GM12878 (cell line): ENCODE measurements around the gene LARGE1. TPM values are rescaled to one million over a fixed set of nuclear protein-coding genes. Genes with fewer than 3 reads are reported as not detected.

Experiments used
- ATAC-seq: fragments of 200-7000 bp; cut with Tn5 transposase; 3 replicates; pipeline ENCODE4 v1.9.1; 2020; ENCODE audit warnings: mild to moderate bottlenecking, moderate library complexity
- BruUV-seq: library from RNA; stranded (reverse); fragments of 400-500 nt; replicated peaks from 2 replicates; lab custom pipeline; 2021; lab: Mats Ljungman, UMichigan
- CTCF ChIA-PET: fragments of 300-600 bp; sonication (Branson Sonifier 250); formaldehyde crosslinking; extraction: SDS; loops from one replicate; lab custom pipeline; 2021; ENCODE audit warnings: inconsistent platforms; lab: Yijun Ruan, JAX
- POLR2A ChIA-PET: fragments of 350-600 bp; formaldehyde crosslinking; extraction: SDS; loops from one replicate; lab custom pipeline; 2021; ENCODE audit warnings: inconsistent platforms; lab: Charles Lee
- RAD21 ChIA-PET: fragments of 300-600 bp; sonication (Branson Sonifier 250); formaldehyde crosslinking; loops from one replicate; lab custom pipeline; 2023; ENCODE audit warnings: antibody characterized with exemption; ENCODE audit not compliant: unreplicated experiment; lab: Charles Lee
- SMC1A ChIA-PET: fragments of 300-600 bp; sonication (Branson Sonifier 250); formaldehyde crosslinking; loops from one replicate; lab custom pipeline; 2023; ENCODE audit not compliant: unreplicated experiment, uncharacterized antibody; lab: Charles Lee
- DNase-seq: peaks from one replicate; pipeline ENCODE4 v3.0.0-alpha.2; 2011; ENCODE audit warnings: low read depth, low spot score
- FAIRE-seq: peaks from 3 replicates; lab custom pipeline; 2011; peaks lifted over from hg19 to GRCh38; lab: Jason Lieb, UNC
- H2AFZ ChIP-seq: 2 replicates; pipeline ENCODE4 v1.6.0; 2011; ENCODE audit warnings: low read depth, low read length, control low read depth; ENCODE audit not compliant: control insufficient read depth
- H3K27ac ChIP-seq: 2 replicates; pipeline ENCODE4 v1.5.1; 2011; ENCODE audit warnings: control low read depth; ENCODE audit not compliant: control insufficient read depth, insufficient read depth
- H3K27me3 ChIP-seq, 2 experiments: replicated peaks in 1 of 2; 2 replicates each; pipeline versions ENCODE4 v1.6.0 to v1.6.1; 2011; ENCODE audit warnings: low read length in 1 of 2; ENCODE audit not compliant: control insufficient read depth in 2 of 2, insufficient read depth in 2 of 2
- H3K36me3 ChIP-seq, 2 experiments: 2 replicates each; pipeline ENCODE4 v1.5.1; 2011; ENCODE audit warnings: low read length in 1 of 2; ENCODE audit not compliant: control insufficient read depth in 2 of 2, insufficient read depth in 2 of 2
- H3K4me1 ChIP-seq: 2 replicates; pipeline ENCODE4 v1.6.1; 2011; ENCODE audit warnings: mild to moderate bottlenecking, low read length, moderate library complexity, mixed read lengths; ENCODE audit not compliant: control insufficient read depth, insufficient read depth
- H3K4me2 ChIP-seq: 2 replicates; pipeline ENCODE4 v1.6.0; 2011; ENCODE audit warnings: control low read depth; ENCODE audit not compliant: control insufficient read depth, insufficient read depth
- H3K4me3 ChIP-seq: fragments of 200-600 bp; sonication (generic); 2 replicates; pipeline ENCODE4 v1.5.1; 2016
- H3K79me2 ChIP-seq: 2 replicates; pipeline ENCODE4 v1.6.0; 2011; ENCODE audit warnings: low read length; ENCODE audit not compliant: control insufficient read depth, insufficient read depth
- H3K9ac ChIP-seq: 2 replicates; pipeline ENCODE4 v1.8.0; 2011; ENCODE audit warnings: low read length, control low read depth, mixed read lengths; ENCODE audit not compliant: control insufficient read depth, insufficient read depth
- H3K9me3 ChIP-seq: replicated peaks from 3 replicates; pipeline ENCODE4 v1.5.1; 2011; ENCODE audit warnings: mild to moderate bottlenecking, low read length; ENCODE audit not compliant: control insufficient read depth, insufficient read depth
- H4K20me1 ChIP-seq: 2 replicates; pipeline ENCODE4 v1.6.0; 2011; ENCODE audit not compliant: control insufficient read depth, insufficient read depth
- E2F8 ChIP-seq: fragments of 450-650 bp; IDR thresholded peaks from 2 replicates; pipeline ENCODE4 v1.6.1; 2018; ENCODE audit warnings: mild to moderate bottlenecking, low read depth, moderate library complexity; ENCODE audit not compliant: partially characterized antibody
- EZH2 ChIP-seq: IDR thresholded peaks from 2 replicates; pipeline ENCODE4 v1.6.1; 2012; ENCODE audit warnings: low read depth, mild to moderate bottlenecking, control low read depth, inconsistent platforms, low read length, borderline replicate concordance; ENCODE audit not compliant: control insufficient read depth
- FOXM1 ChIP-seq: IDR thresholded peaks from 2 replicates; pipeline ENCODE4 v1.6.1; 2012; ENCODE audit warnings: low read depth, mild to moderate bottlenecking, inconsistent platforms, low read length, moderate library complexity
- MYB ChIP-seq: fragments of 150-350 bp; IDR thresholded peaks from 2 replicates; pipeline ENCODE4 v1.6.1; 2014; ENCODE audit warnings: mild to moderate bottlenecking, low read depth, low read length, borderline replicate concordance
- MYC ChIP-seq: IDR thresholded peaks from 2 replicates; pipeline ENCODE4 v1.6.1; 2011; ENCODE audit warnings: mild to moderate bottlenecking, low read length, moderate library complexity, inconsistent platforms; ENCODE audit not compliant: insufficient read depth, insufficient replicate concordance, insufficient read length, severe bottlenecking
- PBX3 ChIP-seq: IDR thresholded peaks from 2 replicates; pipeline ENCODE4 v1.6.1; 2011; ENCODE audit warnings: mild to moderate bottlenecking, low read depth, low read length, moderate library complexity; ENCODE audit not compliant: insufficient replicate concordance
- PRDM15 ChIP-seq: fragments of 450-650 bp; formaldehyde crosslinking; IDR thresholded peaks from 2 replicates; pipeline ENCODE4 v1.4.0; 2020; ENCODE audit warnings: mild to moderate bottlenecking, moderate library complexity
- SMC3 ChIP-seq: IDR thresholded peaks from 2 replicates; pipeline ENCODE4 v1.6.1; 2011; ENCODE audit warnings: low read length, improper control_type of control experiment, borderline replicate concordance
- YBX1 ChIP-seq: fragments of 450-650 bp; IDR thresholded peaks from 2 replicates; pipeline ENCODE4 v1.6.1; 2016; ENCODE audit warnings: antibody characterized with exemption
- WGBS: methylation state at CpG from one replicate; pipeline ENCODE4 v1.1.6; 2016; ENCODE audit warnings: low lambda C conversion rate; ENCODE audit not compliant: insufficient replicate concordance, insufficient coverage; ENCODE audit errors: missing lambda C conversion rate; 5-methylcytosine and 5-hydroxymethylcytosine counted together
- in situ Hi-C: fragments of 300-500 bp; cut with MboI; formaldehyde crosslinking; loops from 9 replicates; pipeline ENCODE4 v1.14.3; 2018; ENCODE audit warnings: mixed read lengths
- intact Hi-C: fragments of 100-400 bp; cut with micrococcal nuclease; formaldehyde crosslinking; loops from one replicate; pipeline ENCODE4 v1.14.2; 2022; ENCODE audit not compliant: unreplicated experiment
- polyA plus RNA-seq, 11 experiments: library from polyadenylated mRNA; depleted of rRNA in 4 of 11; unstranded in 6 of 11; stranded (reverse) in 5 of 11; fragments of >200 nt; fragmentation: Nextera tagmentation in 4 of 11; fragmentation: Illumina TruSeq in 1 of 11; extraction: Ambion mirVana in 4 of 11; extraction: Trizol in 1 of 11; gene quantifications; 1 replicate in 1 of 11; 2 replicates in 10 of 11; pipeline versions ENCODE4 v1.2.1 to v1.2.3, GENCODE V29; 2011 to 2016; ENCODE audit warnings: inconsistent platforms in 2 of 11, missing spikeins in 2 of 11, low read depth in 1 of 11
- total RNA-seq, 4 experiments: library from RNA; depleted of rRNA in 3 of 4; stranded (reverse); fragments of >200 nt in 3 of 4; fragmentation: Illumina TruSeq in 1 of 4; extraction: Trizol in 1 of 4; gene quantifications; 2 replicates each; pipeline versions ENCODE4 v1.2.1 to v1.2.3, GENCODE V29; 2013 to 2021
- TF ChIP-seq, protein P1 (sequence below): fragments of 450-650 bp; formaldehyde crosslinking; IDR thresholded peaks from 2 replicates; pipeline ENCODE4 v1.4.0; 2022; ENCODE audit warnings: mild to moderate bottlenecking, moderate library complexity

The LARGE1 gene
- total and polyA plus RNA-seq, 10 of the 15 experiments (the other 5 are each of a cell fraction or from before 2014, with no cell fraction given), result 3.2 to 41.4 (median 17.3) TPM

DNA sequence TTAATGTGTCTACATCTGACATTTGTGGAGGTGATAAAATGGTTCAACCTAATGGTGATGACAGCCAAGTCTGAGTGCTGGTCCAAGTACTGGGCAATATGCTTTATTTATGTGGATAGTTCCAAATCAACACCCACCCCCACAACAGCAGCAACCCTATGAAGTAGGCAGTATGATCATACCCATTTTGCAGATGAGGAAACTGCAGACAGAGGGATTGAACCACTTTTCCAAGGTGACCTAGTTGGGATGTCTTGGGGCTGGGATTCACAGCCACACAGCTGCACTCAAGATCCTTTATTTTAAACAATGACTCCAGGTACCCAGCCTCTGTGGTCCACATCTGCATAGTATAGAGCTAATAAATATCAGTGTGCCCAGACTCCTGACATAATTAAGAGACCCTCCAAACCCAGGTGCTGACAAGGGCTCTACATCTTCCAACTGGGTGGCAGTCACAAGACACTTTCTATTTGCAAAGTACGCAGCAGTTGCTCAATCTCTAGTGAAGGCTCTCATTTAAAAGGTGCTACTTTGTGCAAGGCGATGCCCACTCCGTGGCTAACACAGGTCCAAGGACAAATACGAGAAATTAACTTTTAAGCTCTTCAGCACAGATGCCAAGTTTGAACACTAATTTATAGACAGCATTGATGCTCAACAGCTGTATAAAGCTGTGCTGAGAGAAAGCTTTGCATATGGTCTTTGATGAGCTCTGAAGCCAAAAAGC lies 426.6 kb downstream of the LARGE1 start:
- Histone ChIP-seq H2AFZ (no peak overlapping the region), H3K27me3 (no peaks in the 10 kb centered on the region), H3K4me3 (no peak overlapping the region), H4K20me1 (no peaks in the 10 kb centered on the region), H3K9me3 (no peaks in the 10 kb centered on the region; the same call in 2 of the 3 replicates), H3K27ac (no peak overlapping the region), H3K4me2 (no peak overlapping the region), H3K79me2 (no peaks in the 10 kb centered on the region), H3K36me3 (no peaks in the 10 kb centered on the region), H3K4me1 (peaks cover 19% of the 10 kb centered on the region), H3K9ac (no peak overlapping the region)
- DNase-seq (no peak), FAIRE-seq (no peak), ATAC-seq (no peak)
- intact Hi-C loops, result no loop called here
- no TSS peak for BruUV-seq
- 95% methylated on average over 4 of the region's 4 CpGs for WGBS
- ChIA-PET SMC1A (interaction anchor here (0.8 to 1.8 kb wide), 7 partner anchors 11 to 219 kb away, joined by 3 to 7 read pairs (median 3); no protein-coding TSS in a partner anchor), CTCF (interaction anchor here (0.9 to 1.9 kb wide), 6 partner anchors 14 to 194 kb away, joined by 3 to 7 read pairs (median 4); no protein-coding TSS in a partner anchor), RAD21 (interaction anchor here (0.9 to 1.3 kb wide), 4 partner anchors 15 to 194 kb away, joined by 3 read pairs; no protein-coding TSS in a partner anchor), POLR2A (interaction anchor here (0.6 to 1.4 kb wide), 4 partner anchors 9 to 24 kb away, joined by 3 to 7 read pairs (median 4); no protein-coding TSS in a partner anchor)
- in situ Hi-C loops, result no loop called here
- TF ChIP-seq PRDM15 (CRISPR knock-in tag) (no peak), E2F8 (no peak), FOXM1 (no peak), PBX3 (no peak), MYB (no peak), SMC3 (no peak), MYC (no peak), EZH2 (no peak), YBX1 (no peak)
- TF ChIP-seq, protein P1, sequence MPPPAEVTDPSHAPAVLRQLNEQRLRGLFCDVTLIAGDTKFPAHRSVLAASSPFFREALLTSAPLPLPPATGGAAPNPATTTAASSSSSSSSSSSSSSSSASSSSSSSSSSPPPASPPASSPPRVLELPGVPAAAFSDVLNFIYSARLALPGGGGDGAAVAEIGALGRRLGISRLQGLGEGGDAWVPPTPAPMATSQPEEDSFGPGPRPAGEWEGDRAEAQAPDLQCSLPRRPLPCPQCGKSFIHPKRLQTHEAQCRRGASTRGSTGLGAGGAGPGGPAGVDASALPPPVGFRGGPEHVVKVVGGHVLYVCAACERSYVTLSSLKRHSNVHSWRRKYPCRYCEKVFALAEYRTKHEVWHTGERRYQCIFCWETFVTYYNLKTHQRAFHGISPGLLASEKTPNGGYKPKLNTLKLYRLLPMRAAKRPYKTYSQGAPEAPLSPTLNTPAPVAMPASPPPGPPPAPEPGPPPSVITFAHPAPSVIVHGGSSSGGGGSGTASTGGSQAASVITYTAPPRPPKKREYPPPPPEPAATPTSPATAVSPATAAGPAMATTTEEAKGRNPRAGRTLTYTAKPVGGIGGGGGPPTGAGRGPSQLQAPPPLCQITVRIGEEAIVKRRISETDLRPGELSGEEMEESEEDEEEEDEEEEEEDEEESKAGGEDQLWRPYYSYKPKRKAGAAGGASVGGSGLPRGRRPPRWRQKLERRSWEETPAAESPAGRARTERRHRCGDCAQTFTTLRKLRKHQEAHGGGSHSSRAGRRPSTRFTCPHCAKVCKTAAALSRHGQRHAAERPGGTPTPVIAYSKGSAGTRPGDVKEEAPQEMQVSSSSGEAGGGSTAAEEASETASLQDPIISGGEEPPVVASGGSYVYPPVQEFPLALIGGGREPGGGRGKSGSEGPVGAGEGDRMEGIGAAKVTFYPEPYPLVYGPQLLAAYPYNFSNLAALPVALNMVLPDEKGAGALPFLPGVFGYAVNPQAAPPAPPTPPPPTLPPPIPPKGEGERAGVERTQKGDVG, result no peak
